ENCODE results near the gene BEND7. TPM values are rescaled to one million over a fixed set of nuclear protein-coding genes. Genes with fewer than 3 reads are reported as not detected.

The BEND7 gene
- total RNA-seq, 5 donors from 2014 or later (not counting 1 experiment from before 2014, with no cell fraction given): 1.2 TPM; not detected in 4

DNA sequence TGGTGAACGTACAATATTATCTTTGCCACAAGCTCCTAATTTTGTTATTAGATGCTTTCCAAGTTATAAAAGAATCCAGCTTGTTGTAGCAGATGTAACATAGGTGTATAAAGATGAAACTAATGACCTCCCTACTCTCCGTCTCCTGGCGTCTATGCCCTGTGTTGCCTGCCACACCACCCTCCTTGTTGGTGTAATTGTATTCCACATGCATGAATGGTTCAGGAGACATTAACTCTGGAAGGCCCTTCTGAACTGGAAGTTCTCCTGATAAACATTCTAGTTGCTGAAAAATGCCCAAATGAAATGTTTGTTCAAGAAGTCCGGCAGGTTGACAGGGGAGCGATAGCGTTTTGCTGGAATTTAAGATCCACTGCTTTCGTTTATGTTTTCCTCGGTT is 126.8 kb downstream of the BEND7 start:
- H3K9me3 Mint-ChIP-seq: no peaks in the 10 kb centered on the region
- peaks cover 14 to 16% of the 10 kb centered on the region in 2 donors for H3K27me3 Mint-ChIP-seq
- H3K27ac ChIP-seq (ENCODE audit: low read length): no peak overlapping the region
- peaks cover 0 to 4% of the 10 kb centered on the region in 2 experiments for H3K27me3 ChIP-seq (replicated peaks in 1 of 2; ENCODE audit: control insufficient read depth in 2 of 2, extremely low read depth in 1 of 2, insufficient read depth in 2 of 2, low read length in 1 of 2)
- WGBS (ENCODE audit: insufficient coverage): 100% methylated on average over 5 of the region's 8 CpGs
- no peak for DNase-seq
- H3K9me3 ChIP-seq: no peaks in the 10 kb centered on the region
- ChIA-PET POLR2A (no interaction called here), CTCF (no interaction called here)
- no peaks in the 10 kb centered on the region for H3K4me1 Mint-ChIP-seq
- H3K36me3 ChIP-seq (ENCODE audit: control insufficient read depth in 2 of 2, extremely low read depth in 1 of 2, insufficient read depth in 1 of 2, low read length in 1 of 2): no peaks in the 10 kb centered on the region
- no peaks in the 10 kb centered on the region for H3K36me3 Mint-ChIP-seq
- no peak for ATAC-seq (replicated peaks in 1 of 4)
- no peak overlapping the region for H3K27ac Mint-ChIP-seq
- no peak overlapping the region for H3K4me3 Mint-ChIP-seq
- H3K4me3 ChIP-seq (ENCODE audit: control insufficient read depth in 1 of 2, extremely low read depth in 1 of 2, low read length in 1 of 2): no peak overlapping the region
- H3K4me1 ChIP-seq (ENCODE audit: control insufficient read depth in 1 of 2, extremely low read depth in 1 of 2, insufficient read depth in 2 of 2, low read length in 2 of 2): no peaks in the 10 kb centered on the region

DNA sequence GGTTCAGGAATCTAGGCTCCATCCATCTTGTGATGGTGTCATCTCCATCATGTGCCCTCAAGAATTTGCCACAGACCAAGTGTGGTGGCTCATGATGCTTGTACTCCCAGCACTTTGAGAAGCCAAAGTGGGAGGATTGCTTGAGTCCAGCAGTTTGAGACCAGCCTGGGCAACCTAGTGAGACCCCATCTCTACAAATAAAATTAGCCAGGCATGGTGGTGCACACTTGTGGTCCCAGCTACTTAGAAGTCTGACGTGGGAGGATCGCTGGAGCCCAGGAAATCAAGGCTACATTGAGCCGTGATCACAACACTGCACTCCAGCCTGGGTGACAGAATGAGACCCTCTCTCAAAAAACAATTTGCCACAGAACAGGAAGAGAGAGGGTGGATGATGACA is 127.7 kb downstream of the BEND7 start:
- Histone ChIP-seq H3K27me3 (replicated peaks in 1 of 2; ENCODE audit: control insufficient read depth in 2 of 2, extremely low read depth in 1 of 2, insufficient read depth in 2 of 2, low read length in 1 of 2) (peaks cover 0 to 4% of the 10 kb centered on the region in 2 experiments), H3K4me1 (ENCODE audit: control insufficient read depth in 1 of 2, extremely low read depth in 1 of 2, insufficient read depth in 2 of 2, low read length in 2 of 2) (no peaks in the 10 kb centered on the region), H3K36me3 (ENCODE audit: control insufficient read depth in 2 of 2, extremely low read depth in 1 of 2, insufficient read depth in 1 of 2, low read length in 1 of 2) (no peaks in the 10 kb centered on the region), H3K9me3 (no peaks in the 10 kb centered on the region), H3K4me3 (ENCODE audit: control insufficient read depth in 1 of 2, extremely low read depth in 1 of 2, low read length in 1 of 2) (no peak overlapping the region), H3K27ac (ENCODE audit: low read length) (no peak overlapping the region)
- Mint-ChIP-seq H3K27ac (no peak overlapping the region), H3K27me3 (peaks cover 14 to 16% of the 10 kb centered on the region in 2 donors), H3K36me3 (no peaks in the 10 kb centered on the region), H3K9me3 (no peaks in the 10 kb centered on the region), H3K4me1 (no peaks in the 10 kb centered on the region), H3K4me3 (no peak overlapping the region)
- DNase-seq (no peak), ATAC-seq (replicated peaks in 1 of 4) (no peak)
- POLR2A ChIA-PET: no interaction called here
- WGBS (ENCODE audit: insufficient coverage): 100% methylated on average over 2 of the region's 3 CpGs
- CTCF ChIA-PET: interaction anchor here in 1 of 2 donors (0.6 kb wide), 1 partner anchor 10 kb away, joined by 4 read pairs; no protein-coding TSS in a partner anchor

DNA sequence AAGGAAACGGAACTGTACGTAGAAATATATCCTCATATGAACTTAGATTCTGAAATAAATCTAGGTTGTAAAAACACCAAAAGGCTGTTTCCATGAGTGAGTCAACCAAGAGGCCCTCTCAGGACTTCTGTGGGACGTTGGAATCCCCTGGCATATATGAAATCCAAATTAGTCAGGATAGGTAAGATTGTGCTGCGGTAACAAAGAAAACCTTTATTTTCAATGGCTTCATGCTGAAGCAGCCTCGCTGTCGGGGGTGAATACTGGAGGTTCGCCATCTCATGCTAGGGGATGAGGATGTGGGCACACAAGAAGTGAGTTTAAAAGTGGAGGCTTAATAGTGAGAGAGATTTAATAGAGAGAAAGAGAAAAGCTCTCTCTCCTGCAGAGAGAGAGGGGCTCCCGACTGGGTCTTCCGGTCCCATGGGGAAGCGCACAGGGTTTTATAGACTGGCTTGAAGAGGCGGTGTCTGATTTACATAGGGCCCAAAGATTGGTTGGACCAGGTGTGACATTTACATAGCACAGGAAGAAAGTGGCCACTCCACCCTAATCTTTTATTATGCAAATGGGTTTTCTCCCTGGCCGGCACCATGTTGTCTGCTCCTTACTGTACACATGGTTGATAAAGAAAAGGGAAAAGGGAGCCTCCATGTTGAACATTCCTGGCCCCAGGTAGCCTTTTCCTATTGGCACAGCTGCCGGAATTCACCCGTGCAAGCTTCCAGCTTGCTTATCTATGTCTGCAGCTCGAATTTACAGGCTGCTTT is 128.4 kb downstream of the BEND7 start:
- 71% methylated on average over 3 of the region's 15 CpGs for WGBS (ENCODE audit: insufficient coverage)
- Mint-ChIP-seq H3K27ac (no peak overlapping the region), H3K4me3 (no peak overlapping the region), H3K4me1 (no peaks in the 10 kb centered on the region), H3K9me3 (no peaks in the 10 kb centered on the region), H3K36me3 (no peaks in the 10 kb centered on the region), H3K27me3 (peaks cover 14 to 16% of the 10 kb centered on the region in 2 donors)
- no peaks in the 10 kb centered on the region for H3K36me3 ChIP-seq (ENCODE audit: control insufficient read depth in 2 of 2, extremely low read depth in 1 of 2, insufficient read depth in 1 of 2, low read length in 1 of 2)
- no peak overlapping the region for H3K4me3 ChIP-seq (ENCODE audit: control insufficient read depth in 1 of 2, extremely low read depth in 1 of 2, low read length in 1 of 2)
- no peak for ATAC-seq (replicated peaks in 1 of 4)
- H3K27me3 ChIP-seq (replicated peaks in 1 of 2; ENCODE audit: control insufficient read depth in 2 of 2, extremely low read depth in 1 of 2, insufficient read depth in 2 of 2, low read length in 1 of 2): peaks cover 0 to 4% of the 10 kb centered on the region in 2 experiments
- no peak overlapping the region for H3K27ac ChIP-seq (ENCODE audit: low read length)
- ChIA-PET POLR2A (no interaction called here), CTCF (no interaction called here)
- H3K9me3 ChIP-seq: no peaks in the 10 kb centered on the region
- no peak for DNase-seq
- no peaks in the 10 kb centered on the region for H3K4me1 ChIP-seq (ENCODE audit: control insufficient read depth in 1 of 2, extremely low read depth in 1 of 2, insufficient read depth in 2 of 2, low read length in 2 of 2)

DNA sequence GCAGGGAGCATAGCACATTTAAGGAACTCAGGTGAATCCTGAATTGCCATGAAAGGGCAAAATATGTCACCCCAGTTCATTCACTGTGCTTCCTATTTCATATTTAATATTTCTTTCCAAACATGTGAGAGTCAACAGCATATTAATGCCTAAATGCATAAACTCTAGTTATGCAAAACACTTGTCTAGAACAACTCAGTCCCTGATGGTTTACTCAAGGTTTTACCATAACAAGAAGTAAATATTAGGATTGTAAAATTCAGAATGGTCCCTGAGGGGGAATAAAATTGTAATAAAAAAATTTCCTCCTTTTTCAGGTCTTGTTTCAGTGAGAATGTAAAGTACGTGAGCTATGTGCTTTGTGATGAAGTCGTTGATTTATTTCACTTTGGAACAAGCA is 129.1 kb downstream of the BEND7 start:
- H3K27ac Mint-ChIP-seq: no peak overlapping the region
- no CpG with 5 or more reads among the region's 2 CpGs for WGBS (ENCODE audit: insufficient coverage)
- Histone ChIP-seq H3K9me3 (no peaks in the 10 kb centered on the region), H3K36me3 (ENCODE audit: control insufficient read depth in 2 of 2, extremely low read depth in 1 of 2, insufficient read depth in 1 of 2, low read length in 1 of 2) (no peaks in the 10 kb centered on the region), H3K27me3 (replicated peaks in 1 of 2; ENCODE audit: control insufficient read depth in 2 of 2, extremely low read depth in 1 of 2, insufficient read depth in 2 of 2, low read length in 1 of 2) (peaks cover 0 to 7% of the 10 kb centered on the region in 2 experiments), H3K27ac (ENCODE audit: low read length) (no peak overlapping the region), H3K4me3 (ENCODE audit: control insufficient read depth in 1 of 2, extremely low read depth in 1 of 2, low read length in 1 of 2) (no peak overlapping the region), H3K4me1 (ENCODE audit: control insufficient read depth in 1 of 2, extremely low read depth in 1 of 2, insufficient read depth in 2 of 2, low read length in 2 of 2) (no peaks in the 10 kb centered on the region)
- ChIA-PET CTCF (no interaction called here), POLR2A (no interaction called here)
- H3K4me3 Mint-ChIP-seq: no peak overlapping the region
- no peaks in the 10 kb centered on the region for H3K36me3 Mint-ChIP-seq
- H3K27me3 Mint-ChIP-seq: peaks cover 14 to 16% of the 10 kb centered on the region in 2 donors
- ATAC-seq (replicated peaks in 1 of 4): no peak
- no peak for DNase-seq
- H3K4me1 Mint-ChIP-seq: no peaks in the 10 kb centered on the region
- no peaks in the 10 kb centered on the region for H3K9me3 Mint-ChIP-seq

DNA sequence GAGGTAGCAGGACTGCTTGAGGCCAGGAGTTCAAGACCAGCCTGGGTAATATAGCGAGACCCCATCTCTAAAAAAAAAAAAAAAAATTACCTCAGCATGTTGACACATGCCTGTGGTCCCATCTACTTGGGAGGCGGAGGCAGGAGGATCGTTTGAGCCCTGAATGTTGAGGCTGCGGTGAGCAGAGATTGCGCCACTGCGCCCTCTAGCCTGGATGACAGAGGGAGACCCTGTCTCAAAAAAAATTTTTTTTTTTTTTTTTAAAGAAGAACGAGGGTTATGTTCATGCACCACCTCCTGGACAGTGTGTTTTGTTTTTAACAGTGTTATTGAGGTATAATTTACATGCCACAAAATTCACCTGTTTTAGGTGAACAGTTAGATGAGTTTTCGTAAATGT is 129.6 kb downstream of the BEND7 start:
- H3K27ac ChIP-seq (ENCODE audit: low read length): no peak overlapping the region
- ChIA-PET CTCF (interaction anchor here in 1 of 2 donors (0.7 kb wide), 1 partner anchor 41 kb away, joined by 6 read pairs; no protein-coding TSS in a partner anchor), POLR2A (no interaction called here)
- no peaks in the 10 kb centered on the region for H3K36me3 ChIP-seq (ENCODE audit: control insufficient read depth in 2 of 2, extremely low read depth in 1 of 2, insufficient read depth in 1 of 2, low read length in 1 of 2)
- H3K4me1 ChIP-seq (ENCODE audit: control insufficient read depth in 1 of 2, extremely low read depth in 1 of 2, insufficient read depth in 2 of 2, low read length in 2 of 2): no peaks in the 10 kb centered on the region
- ATAC-seq (replicated peaks in 1 of 4) (no peak), DNase-seq (no peak)
- H3K4me3 Mint-ChIP-seq: no peak overlapping the region
- H3K4me3 ChIP-seq (ENCODE audit: control insufficient read depth in 1 of 2, extremely low read depth in 1 of 2, low read length in 1 of 2): no peak overlapping the region
- WGBS (ENCODE audit: insufficient coverage): 88% methylated on average over 6 of the region's 8 CpGs
- H3K36me3 Mint-ChIP-seq: no peaks in the 10 kb centered on the region
- peaks cover 14 to 16% of the 10 kb centered on the region in 2 donors for H3K27me3 Mint-ChIP-seq
- H3K9me3 Mint-ChIP-seq: no peaks in the 10 kb centered on the region
- no peaks in the 10 kb centered on the region for H3K4me1 Mint-ChIP-seq
- H3K27me3 ChIP-seq (replicated peaks in 1 of 2; ENCODE audit: control insufficient read depth in 2 of 2, extremely low read depth in 1 of 2, insufficient read depth in 2 of 2, low read length in 1 of 2): peaks cover 0 to 12% of the 10 kb centered on the region in 2 experiments
- no peaks in the 10 kb centered on the region for H3K9me3 ChIP-seq
- no peak overlapping the region for H3K27ac Mint-ChIP-seq

DNA sequence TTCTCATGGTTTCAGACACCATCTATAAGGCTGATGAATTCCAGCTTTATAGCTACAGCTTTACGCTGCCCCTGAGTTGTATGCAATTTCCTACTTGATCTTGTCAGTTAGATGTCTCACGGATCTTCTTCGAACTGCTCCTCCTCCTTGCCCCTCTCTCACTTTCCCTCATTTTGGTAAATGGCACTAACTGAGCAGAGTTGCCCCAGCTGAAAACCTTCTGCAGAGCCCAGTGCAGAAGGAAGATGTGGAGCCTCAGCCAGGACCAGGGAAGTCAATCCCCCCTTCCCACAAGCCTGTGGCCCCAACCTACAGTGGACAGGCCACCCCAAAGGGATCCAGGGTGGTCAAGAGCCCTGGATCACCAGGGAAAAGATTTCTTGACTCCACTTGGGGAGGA is 131.8 kb downstream of the BEND7 start:
- H3K9me3 ChIP-seq: no peaks in the 10 kb centered on the region
- H3K4me3 ChIP-seq (ENCODE audit: control insufficient read depth in 1 of 2, extremely low read depth in 1 of 2, low read length in 1 of 2): no peak overlapping the region
- H3K27me3 ChIP-seq (replicated peaks in 1 of 2; ENCODE audit: control insufficient read depth in 2 of 2, extremely low read depth in 1 of 2, insufficient read depth in 2 of 2, low read length in 1 of 2): peaks cover 0 to 15% of the 10 kb centered on the region in 2 experiments
- POLR2A ChIA-PET: no interaction called here
- no peak for DNase-seq
- no peaks in the 10 kb centered on the region for H3K9me3 Mint-ChIP-seq
- no peak for ATAC-seq (replicated peaks in 1 of 4)
- H3K36me3 Mint-ChIP-seq: no peaks in the 10 kb centered on the region
- 100% methylated on average over 1 of the region's 3 CpGs for WGBS (ENCODE audit: insufficient coverage)
- H3K4me3 Mint-ChIP-seq: no peak overlapping the region
- no peak overlapping the region for H3K27ac ChIP-seq (ENCODE audit: low read length)
- H3K27ac Mint-ChIP-seq: no peak overlapping the region
- peaks cover 16 to 25% of the 10 kb centered on the region in 2 donors for H3K27me3 Mint-ChIP-seq
- H3K4me1 ChIP-seq (ENCODE audit: control insufficient read depth in 1 of 2, extremely low read depth in 1 of 2, insufficient read depth in 2 of 2, low read length in 2 of 2): no peaks in the 10 kb centered on the region
- no peaks in the 10 kb centered on the region for H3K4me1 Mint-ChIP-seq
- CTCF ChIA-PET: no interaction called here
- no peaks in the 10 kb centered on the region for H3K36me3 ChIP-seq (ENCODE audit: control insufficient read depth in 2 of 2, extremely low read depth in 1 of 2, insufficient read depth in 1 of 2, low read length in 1 of 2)
